HG02642 (cell line): ENCODE data around the gene FEZF1.

Experiments used
- ATAC-seq: cut with Tn5 transposase; IDR thresholded peaks from one replicate; pipeline ENCODE4 v1.9.1; 2021; ENCODE audit warnings: mild to moderate bottlenecking; ENCODE audit not compliant: unreplicated experiment, poor library complexity

FEZF1 gene

DNA sequence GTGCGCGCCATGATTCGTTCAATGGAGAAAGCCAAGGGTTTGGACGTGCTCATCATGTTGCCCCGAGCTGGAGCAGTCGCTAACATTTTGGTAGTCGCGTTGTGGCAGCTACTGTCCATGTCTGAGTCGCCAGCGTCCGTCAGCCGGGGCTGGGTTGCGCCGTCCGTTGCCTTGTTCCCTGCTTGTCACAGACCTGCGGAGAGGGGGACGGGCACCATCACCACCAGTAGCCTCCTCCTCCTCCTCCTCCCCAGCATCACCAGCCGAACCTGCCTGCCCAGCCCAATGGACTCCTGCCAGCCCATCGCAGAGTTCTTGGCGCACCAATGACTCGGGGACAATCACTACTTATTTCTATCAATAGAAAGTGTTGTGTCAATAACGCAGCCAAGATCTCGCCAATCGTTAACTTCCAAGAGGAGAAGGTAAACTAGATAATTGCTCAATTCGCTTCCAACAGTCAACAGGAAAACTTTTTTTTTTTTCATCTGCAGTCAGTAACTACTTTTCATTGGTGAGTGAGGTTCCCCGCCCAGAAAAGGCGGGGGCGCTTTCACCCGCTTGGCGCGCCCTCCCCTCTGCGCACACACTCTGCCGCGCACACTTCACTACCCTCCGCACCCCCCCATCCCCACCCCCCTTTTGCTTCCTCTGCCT, at the start of gene FEZF1:
Gene FEZF1, minus strand, starts transcription at position 432 of the 657 bp plus-strand sequence. Its CDS starts 313 bp downstream, at position 119.
- no peak for ATAC-seq

DNA sequence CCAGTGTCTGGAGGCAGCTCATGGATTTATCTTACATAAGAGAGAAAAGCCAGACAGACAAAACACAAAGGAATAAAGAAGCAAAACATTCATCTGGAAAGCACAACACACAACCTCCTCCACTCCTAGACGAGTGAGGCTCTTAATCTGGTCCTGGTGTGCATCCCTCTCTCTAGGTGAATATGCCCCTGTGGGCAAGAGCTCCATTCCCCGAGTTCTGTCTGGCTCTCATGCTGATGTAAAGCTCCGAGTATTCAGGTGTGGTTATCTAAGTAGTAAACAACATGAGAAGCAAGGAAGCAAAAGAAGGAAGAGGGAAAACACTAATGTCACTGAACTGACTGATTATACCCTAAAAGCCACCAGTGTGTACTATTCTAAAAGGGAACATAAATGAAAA, 47.9 kb upstream of the FEZF1 start:
- ATAC-seq: no peak

DNA sequence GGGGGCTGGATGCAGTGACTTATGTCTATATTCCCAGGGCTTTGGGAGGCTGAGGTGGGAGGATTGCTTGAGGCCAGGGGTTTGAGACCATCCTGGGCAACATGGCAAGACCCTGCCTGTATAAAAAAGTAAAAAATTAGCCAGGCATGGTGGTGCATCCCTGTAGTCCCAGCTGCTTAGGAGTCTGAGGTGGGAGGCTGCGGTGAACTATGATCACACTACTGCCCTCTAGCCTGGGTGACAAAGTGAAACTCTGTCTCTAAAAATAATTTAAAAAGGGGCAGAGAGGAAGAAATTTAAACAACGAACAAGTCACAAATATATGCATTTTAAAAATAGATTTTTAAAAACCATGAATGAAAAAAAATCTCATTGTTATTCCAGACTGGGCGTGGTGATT, 46.2 kb upstream of the FEZF1 start:
- ATAC-seq: no peak

DNA sequence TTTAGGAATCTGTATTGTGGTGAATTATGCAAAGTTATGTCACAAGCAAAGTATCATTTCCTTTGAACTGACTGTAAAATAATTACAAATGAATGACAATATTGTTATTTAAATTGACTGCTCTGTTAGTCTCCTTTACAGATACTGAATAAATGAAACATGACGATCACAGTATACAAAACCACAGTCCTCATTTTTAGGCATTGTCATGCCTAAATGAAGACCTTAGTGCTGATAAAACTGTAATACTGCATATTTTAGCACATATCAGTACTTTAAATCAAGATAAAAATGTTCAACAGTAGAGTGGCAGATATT, 39.7 kb upstream of the FEZF1 start:
- no peak for ATAC-seq

DNA sequence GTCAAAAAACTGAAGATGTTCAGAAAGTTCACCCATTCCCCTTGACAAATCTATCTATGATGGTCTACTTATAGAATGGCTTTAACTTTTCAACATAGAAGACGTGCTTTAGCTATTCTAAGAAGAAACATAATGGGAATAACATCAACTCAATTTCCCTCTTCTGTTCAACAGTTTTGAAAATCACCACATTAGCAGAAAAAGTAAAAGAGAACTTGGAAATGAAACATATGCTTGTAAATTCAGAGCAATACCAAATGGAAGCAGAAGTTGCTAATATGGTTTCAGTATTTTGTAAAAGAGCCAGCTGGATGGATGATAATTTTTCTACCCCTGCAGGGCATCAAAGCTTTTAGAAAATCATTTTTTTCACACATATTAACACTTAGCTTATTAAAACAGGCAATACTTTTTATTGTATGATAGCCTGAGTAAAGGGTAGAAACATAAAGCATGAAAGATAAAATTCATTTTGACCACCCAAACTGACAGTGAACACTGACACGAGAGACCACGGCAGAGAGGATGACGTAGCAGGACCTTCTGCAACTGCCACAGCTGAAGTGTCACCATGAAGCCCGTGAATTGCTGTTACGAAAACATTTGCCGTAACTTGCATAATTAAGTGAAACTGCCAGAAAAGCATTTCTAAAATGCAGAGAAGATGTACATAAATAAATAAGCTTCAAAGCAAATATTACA, 39.2 kb upstream of the FEZF1 start:
- no peak for ATAC-seq

DNA sequence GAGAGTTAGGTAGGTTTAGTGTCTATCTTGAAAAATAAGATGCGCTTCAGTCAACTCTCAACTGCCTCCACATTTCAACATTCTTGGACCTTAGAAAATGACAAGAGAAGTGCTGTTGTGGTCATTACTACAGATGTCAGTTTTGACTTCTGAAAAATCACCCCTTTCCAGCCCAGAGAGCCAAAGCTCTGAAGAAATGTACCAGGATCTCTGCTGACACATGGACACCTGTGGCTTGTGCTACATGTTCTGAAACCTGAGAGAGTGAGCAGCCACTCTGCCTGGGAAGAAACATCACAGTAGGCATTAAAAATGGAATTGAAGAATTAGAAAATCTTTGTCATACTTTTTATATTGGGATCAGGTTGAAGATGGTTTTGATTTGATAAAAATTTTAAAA, 35.9 kb upstream of the FEZF1 start:
- ATAC-seq: no peak

DNA sequence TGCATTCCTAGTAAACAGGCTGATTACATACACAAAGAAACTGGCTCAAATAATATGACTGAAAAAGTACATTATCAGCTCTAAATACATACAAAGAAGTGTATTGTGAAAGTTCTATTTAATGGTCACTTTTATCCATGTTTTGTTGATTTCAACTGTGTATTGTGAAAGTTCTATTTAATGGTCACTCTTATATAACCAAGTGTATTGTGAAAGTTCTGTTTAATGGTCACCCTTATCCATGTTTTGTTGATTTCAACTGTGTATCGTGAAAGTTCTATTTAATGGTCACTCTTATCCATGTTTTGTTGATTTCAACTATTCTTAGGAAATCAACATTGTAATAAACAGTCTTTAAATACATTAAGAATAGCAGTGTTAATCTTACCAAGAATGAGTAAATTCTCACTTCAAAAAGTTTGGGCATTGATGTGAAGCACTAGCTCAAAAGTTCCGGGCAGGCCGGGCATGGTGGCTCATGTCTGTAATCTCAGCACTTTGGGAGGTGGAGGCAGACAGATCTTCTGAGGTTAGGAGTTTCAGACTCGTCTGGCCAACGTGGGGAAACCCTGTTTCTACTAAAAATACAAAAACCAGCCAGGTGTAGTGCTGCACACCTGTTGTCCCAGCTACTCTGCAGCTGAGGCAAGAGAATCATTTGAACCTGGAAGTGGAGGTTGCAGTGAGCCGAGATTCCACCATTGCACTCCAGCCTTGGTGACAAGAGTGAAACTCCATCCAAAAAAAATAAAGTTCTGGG, 34.8 kb upstream of the FEZF1 start:
- no peak for ATAC-seq

DNA sequence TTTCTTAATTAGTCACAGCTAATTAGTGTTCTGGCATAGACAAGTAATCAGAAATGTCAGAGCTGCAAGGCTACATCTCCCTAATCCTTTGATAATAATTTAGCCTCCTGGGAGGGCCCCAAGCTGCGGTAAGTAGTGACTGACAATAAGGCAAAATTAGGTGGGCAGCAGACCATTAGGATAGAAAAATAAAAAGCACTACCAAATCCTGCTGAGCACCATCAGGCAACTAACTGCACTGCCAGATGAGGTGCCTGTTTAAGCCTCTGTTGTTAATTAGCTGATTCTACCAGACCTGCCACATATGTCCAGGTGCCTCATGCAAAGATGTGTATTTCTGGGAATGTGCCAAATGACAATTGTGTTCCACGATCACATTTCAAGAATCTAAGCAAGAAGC, 32.5 kb upstream of the FEZF1 start:
- ATAC-seq: no peak

DNA sequence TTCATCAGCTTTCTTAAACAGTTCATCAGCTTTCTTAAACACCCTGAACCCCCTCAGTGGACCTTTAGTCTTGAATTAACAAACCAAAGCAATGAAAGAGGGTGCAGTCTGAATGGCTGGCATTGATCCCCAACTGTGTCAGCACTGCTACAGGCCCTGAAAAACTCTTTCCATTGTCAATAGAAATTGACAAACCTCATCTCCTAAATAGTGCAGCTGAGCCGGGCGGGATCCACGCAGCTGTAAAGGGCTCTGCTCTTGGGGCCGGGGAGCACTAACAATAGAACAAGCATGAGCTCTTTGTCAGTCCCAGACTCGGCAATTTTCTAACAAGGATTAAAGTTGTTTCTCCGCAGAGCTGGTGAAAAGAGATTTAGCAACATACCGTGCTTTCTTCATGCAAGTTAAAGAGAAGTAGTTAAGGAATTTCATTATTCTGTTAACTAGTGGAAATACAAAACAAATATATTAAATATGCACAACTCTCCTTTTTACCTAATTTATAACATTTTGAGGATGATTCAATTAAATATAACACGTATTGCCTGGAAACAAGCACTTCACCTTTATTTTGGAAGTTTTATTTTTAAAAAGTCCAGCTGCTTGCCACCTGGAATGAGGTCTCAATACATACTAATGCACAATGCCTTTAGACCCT, 24.7 kb upstream of the FEZF1 start:
- ATAC-seq: no peak

DNA sequence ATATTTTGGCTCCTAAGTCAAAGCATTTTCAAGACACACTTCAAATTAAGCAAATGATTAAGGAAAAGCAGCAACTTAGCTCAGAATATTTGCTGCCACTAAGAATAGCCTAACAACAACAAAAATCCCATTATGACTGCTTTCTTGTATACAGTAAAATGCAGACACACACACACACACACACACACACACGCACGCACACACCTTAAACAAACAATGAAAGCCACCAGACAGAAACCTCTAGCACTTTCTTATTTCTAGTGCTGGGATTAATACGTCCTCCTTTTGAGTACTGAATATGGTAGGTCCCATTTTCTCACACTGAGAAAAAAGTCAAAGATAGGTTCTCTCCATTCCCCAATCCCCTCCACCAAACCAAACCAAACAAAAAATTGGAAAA, 23.4 kb upstream of the FEZF1 start:
- ATAC-seq: no peak

DNA sequence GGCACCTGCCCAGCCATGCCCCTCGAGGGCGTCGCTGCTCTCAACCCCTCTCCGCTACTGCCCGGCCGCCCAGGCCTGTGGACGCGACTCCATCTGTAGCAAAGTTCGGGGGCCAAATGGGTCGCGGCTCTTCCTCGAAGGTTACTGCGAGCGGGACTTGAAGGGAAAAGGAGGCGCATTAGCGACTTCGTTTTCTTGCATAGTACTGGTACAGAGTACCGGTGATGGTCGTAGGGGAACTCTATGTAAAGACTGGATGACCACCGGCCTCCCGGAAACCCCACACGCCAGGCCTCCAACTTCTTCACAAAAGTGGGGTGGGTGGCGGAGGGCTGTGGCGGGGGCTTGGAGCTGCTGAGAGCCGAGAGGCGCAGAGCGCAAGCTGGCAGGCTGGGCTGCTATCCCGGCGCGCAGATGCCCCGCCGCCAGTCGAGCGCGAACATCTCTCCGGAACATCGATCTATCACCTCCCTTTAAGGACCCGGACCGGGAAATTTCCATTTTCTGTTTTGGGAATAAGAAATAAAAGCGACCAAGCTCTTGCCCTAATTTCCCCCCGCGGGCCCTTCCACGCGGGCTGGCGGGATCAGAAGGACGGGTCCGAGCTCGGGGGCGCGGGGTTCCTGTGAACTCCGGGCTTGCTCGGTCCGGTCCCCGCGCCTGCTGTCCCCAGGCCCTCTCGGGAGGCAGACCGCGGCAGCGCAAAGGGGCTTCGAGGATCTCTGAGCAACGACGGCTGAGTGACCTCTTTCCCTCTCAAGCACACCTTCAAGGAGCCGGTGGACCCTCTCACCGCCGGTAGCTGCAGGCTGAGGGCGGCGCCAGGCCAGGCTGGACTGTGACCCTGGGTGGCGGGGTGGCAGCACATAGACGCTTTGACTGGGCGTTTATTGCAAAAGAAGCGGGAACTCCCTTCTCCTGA, 12.2 kb upstream of the FEZF1 start:
- no peak for ATAC-seq

DNA sequence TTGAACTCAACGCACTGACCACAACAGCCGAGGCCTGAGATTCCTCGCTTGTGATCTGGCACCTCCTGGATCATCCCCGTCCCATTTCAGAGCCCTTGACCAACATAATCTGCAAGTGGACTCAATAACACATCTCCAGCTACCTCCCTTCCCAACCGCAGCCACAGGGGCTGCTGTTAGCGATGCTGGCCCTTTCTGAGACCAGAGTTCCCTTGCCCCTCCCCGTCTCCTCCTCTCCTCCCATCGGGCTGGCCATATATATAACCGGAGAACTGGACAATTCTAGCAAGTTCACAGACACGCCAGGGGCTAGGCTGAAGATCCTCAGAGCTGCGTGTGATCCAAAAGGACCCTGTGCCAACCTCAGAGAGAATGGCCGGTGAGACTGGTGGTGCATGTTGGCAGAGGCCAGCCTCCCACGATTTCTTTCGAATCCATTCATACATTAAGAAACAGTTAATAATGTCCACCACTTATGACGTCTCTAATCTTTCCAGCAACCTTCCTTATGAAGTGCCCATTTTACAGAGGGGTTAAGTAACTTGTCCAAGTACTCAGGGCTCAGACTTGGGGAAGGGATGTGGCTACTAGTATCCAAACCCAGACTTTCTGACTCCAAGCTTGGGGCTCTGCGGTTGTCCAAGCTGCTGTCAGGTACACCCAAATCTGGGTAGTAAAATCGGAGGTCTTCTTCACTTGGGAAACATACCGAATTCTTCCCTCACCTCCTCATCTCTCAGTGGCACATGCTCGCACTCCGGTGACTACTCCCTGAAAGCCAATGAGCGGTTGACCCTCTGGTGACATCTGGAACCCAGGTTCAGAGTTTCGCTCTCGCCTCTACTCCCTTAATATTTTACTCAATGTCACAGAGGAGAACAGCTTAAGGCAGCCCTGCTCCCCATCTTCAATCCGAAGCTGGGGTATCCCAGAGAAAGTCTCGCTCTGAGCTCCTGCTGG, 11.2 kb upstream of the FEZF1 start:
- ATAC-seq: no peak

DNA sequence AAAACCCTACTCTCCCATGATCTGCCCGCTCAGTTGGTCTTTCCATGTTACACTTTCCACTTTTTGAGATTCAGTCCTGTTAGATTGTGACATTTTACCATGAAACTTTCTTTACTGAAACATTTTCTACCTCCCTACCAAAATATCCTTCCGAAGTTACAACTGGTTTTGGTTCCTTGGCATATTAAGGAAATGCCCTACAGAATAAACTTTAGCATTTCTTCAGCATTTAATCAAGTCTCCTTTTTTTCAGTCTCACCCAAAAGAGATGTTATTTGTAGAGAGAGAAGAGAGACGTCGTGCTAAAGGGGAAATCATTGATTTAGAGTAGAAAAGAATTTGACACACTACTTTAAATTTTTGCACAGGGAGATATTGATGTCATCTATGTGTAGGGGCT, 9.7 kb upstream of the FEZF1 start:
- ATAC-seq: no peak

DNA sequence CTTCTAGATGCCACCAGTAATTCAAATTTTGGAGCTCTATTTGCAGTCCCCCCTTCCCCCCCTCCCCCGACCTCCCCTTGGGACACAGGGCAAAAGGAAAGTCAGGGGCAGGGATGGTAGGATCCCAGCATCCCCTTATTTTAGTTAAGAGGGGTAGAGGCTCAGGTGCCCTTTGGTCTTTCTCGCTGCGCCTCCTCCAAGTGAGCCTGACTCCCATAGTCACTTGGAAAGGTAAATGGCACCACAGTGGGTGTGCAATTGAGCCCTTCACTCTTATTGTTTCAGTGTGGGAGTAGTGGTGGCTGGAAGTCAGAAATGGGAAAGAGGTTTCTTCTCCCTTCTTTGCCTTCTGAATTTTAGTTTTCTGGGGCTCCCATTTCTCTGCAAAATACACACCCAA, 8.2 kb upstream of the FEZF1 start:
- no peak for ATAC-seq

DNA sequence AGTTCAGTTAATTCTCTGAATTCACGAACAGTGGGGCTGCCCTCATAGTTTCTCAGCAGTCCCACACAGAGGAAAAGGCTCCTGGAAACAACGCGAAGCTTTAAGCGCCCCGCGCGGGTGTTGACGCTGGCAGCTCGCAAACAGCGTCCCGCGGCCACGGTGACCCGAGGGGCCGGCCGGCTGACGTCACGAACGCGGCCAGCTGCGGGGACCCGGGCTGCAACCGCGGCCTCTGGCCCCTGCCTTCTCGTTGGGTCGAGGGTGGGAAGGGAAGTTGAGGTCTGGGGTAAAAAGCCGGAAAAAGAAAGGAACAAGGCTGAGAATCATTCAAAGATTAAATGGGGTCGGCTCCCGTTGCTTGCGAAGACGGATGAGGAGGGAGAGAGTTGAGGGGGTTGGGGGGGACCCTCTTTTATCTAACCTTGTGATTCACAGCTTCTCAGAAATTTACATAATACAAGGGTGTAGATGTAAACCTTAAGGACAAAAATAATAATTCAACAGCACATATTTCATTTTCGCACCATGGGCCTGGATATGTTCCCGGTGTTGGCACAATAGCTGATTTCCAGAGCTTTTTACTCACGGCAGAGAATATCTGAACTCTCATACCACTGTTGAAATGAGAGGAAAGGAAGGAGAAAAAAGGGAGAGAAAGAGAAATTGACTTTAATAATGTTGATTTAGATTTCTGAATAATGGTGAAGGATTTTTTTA, 7.3 kb upstream of the FEZF1 start:
- ATAC-seq: no peak

DNA sequence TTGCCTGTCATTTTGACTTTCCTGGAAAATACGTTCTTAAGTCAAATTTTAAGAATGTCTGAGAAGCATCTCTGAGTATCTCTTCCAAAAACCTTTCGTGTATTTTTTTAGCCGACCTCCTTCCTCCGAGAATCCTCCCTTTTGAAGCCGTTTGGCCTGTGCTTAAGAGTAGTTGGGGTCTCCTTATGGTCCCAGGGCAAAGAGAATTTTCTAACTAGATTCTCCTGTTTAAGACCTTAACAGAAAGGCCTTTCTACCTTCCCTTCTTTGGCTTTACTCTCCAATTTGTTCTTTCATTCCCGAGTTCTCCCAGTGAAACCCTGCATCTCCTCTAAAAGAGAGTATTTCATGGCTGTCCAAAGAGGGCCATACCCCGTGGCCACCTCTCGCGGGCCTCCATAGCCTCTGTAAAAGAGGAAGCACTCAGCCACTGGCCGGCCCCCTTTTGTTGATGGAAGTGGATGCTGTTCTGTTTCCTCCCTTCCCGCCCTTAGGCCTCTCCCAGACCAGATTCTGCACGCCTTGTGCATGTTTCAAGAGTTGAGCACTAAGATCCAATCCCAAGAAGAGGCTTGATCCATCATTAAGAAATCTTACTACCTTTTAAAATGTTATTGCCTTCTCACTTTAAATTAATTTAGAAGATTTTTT, 6.6 kb upstream of the FEZF1 start:
- ATAC-seq: no peak

DNA sequence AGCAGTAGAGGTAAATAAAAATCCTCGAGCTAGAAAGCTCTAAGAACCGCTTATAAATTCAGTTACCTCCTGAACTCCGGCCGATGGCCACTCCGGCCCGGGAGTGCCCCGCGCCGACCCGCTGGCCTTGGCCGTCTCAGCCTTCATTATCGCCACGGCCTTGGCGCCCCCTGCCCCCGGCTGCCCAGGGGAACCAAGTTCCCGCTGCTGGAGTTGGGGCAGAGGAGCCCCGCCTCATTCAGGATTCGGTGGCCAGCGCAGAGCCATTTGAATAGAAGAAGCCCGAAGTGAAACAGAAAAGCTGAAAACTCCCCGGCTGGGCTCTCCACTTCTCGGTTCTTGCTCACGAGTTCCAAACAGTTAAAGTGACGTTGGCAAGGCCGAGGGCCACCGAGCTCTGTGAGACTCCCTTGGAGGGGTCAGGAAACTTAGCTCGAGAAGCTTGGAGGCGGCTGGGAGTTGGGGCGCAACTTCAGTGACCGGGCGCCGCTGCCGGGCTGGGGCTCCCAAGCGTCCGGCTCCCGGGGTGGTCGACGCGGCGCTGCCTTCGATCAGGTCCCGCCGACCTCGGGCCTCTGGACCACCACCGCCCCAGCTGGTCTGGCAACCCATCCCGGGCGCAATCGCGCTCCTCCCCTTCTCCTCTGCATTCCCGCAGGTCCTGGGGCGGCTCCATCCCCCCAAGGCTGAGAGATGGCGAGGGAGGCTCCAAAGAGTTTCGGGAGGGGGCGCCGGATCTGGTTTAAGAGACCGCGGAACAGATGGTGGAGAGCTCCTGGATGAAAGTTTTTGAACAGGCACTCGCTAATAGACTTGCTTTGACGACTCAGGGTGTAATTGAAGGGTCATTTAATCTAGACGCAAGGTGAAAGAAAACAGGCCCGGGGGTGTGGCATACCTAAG, 5.8 kb upstream of the FEZF1 start:
- ATAC-seq: no peak
